Upper lobe of right lung (tissue), 1 donor: Measurements from ENCODE around the gene ARHGAP15. TPM values are rescaled to one million over a fixed set of nuclear protein-coding genes. Genes with fewer than 3 reads are reported as not detected.

Source experiments
- ATAC-seq: fragments of 200-7000 bp; cut with Tn5 transposase; one replicate; pipeline ENCODE4 v1.9.1; 2020; ENCODE audit warnings: mild to moderate bottlenecking, moderate library complexity
- DNase-seq: peaks from one replicate; pipeline ENCODE4 v3.0.0-alpha.2; 2020
- H3K27ac ChIP-seq: fragments of 200-600 bp; one replicate; pipeline ENCODE4 v1.8.0; 2022
- H3K27me3 ChIP-seq: fragments of 200-600 bp; one replicate; pipeline ENCODE4 v1.8.0; 2022; ENCODE audit warnings: mild to moderate bottlenecking
- H3K36me3 ChIP-seq: fragments of 200-600 bp; one replicate; pipeline ENCODE4 v1.8.0; 2022
- H3K4me1 ChIP-seq: fragments of 200-600 bp; one replicate; pipeline ENCODE4 v1.8.0; 2022
- H3K4me3 ChIP-seq: fragments of 200-600 bp; one replicate; pipeline ENCODE4 v1.8.0; 2022; ENCODE audit warnings: mild to moderate bottlenecking
- H3K9me3 ChIP-seq: fragments of 200-600 bp; one replicate; pipeline ENCODE4 v1.8.0; 2022
- intact Hi-C: fragments of 100-400 bp; cut with DNase I; formaldehyde crosslinking; loops from one replicate; pipeline ENCODE4 v1.11.0; 2022
- total RNA-seq: library from RNA; stranded (reverse); fragmentation: NEBNext Ultra II Directional; extraction: Animal tissue kit (Norgen Biotek cat#: 25700); gene quantifications from one replicate; pipeline ENCODE4 v1.2.1, GENCODE V29; 2021
- TF ChIP-seq, protein P1 (sequence below): fragments of 200-600 bp; IDR thresholded peaks from one replicate; pipeline ENCODE4 v1.8.0; 2022; ENCODE audit warnings: antibody characterized with exemption
- donor health status: DM: no; HTN: yes; CAD: no; lungs with severe emphysema.

Gene ARHGAP15
- total RNA-seq, 1 donor from 2014 or later, result 19.2 TPM

GRCh38 chr2:143526498-143526897 is 397.3 kb downstream of the ARHGAP15 start:
- no peak for DNase-seq

DNA sequence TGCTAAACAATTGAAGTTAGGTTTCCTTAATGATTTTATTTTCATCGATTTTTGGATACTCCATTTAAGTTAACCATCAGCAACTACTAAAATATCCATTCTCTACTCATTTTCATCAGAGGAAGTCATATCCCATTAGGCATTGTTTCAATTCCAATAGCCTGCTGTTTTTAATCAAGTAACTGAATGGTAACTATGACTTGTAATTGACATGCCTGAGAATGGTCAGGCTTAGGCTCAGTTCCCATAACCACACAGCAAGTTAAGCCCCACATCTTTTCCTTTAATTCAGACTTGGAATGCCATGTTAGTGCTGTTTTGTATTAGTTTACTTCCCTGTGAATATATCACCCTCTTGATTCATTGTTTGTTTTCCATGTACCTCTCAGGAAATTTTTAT is 398.8 kb downstream of the ARHGAP15 start:
- DNase-seq, result no peak
- intact Hi-C loops, result no loop called here
- Histone ChIP-seq H3K4me3 (no peak overlapping the region), H3K27me3 (no peaks in the 10 kb centered on the region), H3K9me3 (no peaks in the 10 kb centered on the region), H3K27ac (no peak overlapping the region), H3K36me3 (no peaks in the 10 kb centered on the region), H3K4me1 (no peaks in the 10 kb centered on the region)
- TF ChIP-seq, protein P1, sequence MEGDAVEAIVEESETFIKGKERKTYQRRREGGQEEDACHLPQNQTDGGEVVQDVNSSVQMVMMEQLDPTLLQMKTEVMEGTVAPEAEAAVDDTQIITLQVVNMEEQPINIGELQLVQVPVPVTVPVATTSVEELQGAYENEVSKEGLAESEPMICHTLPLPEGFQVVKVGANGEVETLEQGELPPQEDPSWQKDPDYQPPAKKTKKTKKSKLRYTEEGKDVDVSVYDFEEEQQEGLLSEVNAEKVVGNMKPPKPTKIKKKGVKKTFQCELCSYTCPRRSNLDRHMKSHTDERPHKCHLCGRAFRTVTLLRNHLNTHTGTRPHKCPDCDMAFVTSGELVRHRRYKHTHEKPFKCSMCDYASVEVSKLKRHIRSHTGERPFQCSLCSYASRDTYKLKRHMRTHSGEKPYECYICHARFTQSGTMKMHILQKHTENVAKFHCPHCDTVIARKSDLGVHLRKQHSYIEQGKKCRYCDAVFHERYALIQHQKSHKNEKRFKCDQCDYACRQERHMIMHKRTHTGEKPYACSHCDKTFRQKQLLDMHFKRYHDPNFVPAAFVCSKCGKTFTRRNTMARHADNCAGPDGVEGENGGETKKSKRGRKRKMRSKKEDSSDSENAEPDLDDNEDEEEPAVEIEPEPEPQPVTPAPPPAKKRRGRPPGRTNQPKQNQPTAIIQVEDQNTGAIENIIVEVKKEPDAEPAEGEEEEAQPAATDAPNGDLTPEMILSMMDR, result no peak
- no peak for ATAC-seq

More at GRCh38 chr2:143526498-143526897, 397.3 kb downstream of the ARHGAP15 start:
- intact Hi-C loops, result no loop called here
- H3K9me3 ChIP-seq, result no peaks in the 10 kb centered on the region
- H3K4me3 ChIP-seq, result no peak overlapping the region
- H3K4me1 ChIP-seq, result no peaks in the 10 kb centered on the region
- H3K27ac ChIP-seq, result no peak overlapping the region
- no peak for ATAC-seq
- no peaks in the 10 kb centered on the region for H3K36me3 ChIP-seq
- no peaks in the 10 kb centered on the region for H3K27me3 ChIP-seq
- TF ChIP-seq, protein P1, result no peak

- no peaks in the 10 kb centered on the region for H3K36me3 ChIP-seq
- TF ChIP-seq, protein P1, result no peak
- H3K9me3 ChIP-seq, result no peaks in the 10 kb centered on the region
- no peak overlapping the region for H3K4me3 ChIP-seq
- H3K27me3 ChIP-seq, result no peaks in the 10 kb centered on the region
- H3K4me1 ChIP-seq, result no peaks in the 10 kb centered on the region
- no peak for DNase-seq
- no peak for ATAC-seq
- intact Hi-C loops, result no loop called here
- H3K27ac ChIP-seq, result no peak overlapping the region
Observed at GRCh38 chr2:143529118-143529720, 400.0 kb downstream of the ARHGAP15 start.

DNA sequence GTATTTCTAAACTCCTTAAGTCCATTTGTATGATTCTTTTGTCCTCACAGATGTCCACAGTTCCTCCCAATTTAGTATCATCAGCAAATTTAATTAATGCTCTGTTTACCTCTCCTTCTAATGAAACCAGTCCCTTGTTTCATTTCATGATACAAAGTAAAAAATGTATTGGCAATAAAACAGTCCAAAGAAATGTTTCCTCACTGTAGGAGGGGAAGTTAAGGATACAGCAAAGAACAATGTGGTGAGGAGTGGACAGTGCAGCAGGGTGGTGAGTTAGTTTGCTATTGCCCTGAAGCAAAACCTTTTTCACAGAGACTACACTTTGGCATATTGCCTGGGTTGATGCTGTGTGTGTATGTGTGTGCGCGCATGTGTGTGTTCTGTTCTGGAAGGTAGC is 401.5 kb downstream of the ARHGAP15 start:
- intact Hi-C loops, result no loop called here
- no peaks in the 10 kb centered on the region for H3K4me1 ChIP-seq

DNA sequence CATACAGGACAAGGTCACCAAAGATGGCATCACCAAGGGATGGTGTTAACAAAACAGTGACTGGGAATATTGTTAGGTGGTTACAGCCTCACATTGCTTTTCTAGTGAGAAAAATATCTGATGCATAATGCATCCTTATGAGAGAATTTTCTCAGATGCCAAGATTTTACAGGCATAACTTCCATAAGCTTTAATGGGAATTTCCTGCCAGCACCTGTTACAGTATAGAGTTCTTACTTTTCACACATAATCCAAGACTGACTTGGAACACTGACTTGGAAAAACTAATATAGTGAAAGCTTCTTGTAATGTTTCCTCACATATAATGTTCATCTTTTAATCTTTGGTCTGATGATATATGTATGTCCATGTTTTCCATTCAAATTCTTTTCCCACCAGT is 402.8 kb downstream of the ARHGAP15 start:
- H3K27ac ChIP-seq, result no peak overlapping the region
- no peaks in the 10 kb centered on the region for H3K27me3 ChIP-seq
- H3K4me1 ChIP-seq, result no peaks in the 10 kb centered on the region
- no peaks in the 10 kb centered on the region for H3K9me3 ChIP-seq
- no peak overlapping the region for H3K4me3 ChIP-seq
- TF ChIP-seq, protein P1, result no peak
- ATAC-seq, result no peak
- no peaks in the 10 kb centered on the region for H3K36me3 ChIP-seq
- DNase-seq, result no peak
- intact Hi-C loops, result no loop called here

More for the DNA sequence above, 401.5 kb downstream of the ARHGAP15 start:
- ATAC-seq (no peak), DNase-seq (no peak)
- Histone ChIP-seq H3K9me3 (no peaks in the 10 kb centered on the region), H3K36me3 (no peaks in the 10 kb centered on the region), H3K4me3 (no peak overlapping the region), H3K27me3 (no peaks in the 10 kb centered on the region), H3K27ac (no peak overlapping the region)
- TF ChIP-seq, protein P1, result no peak

DNA sequence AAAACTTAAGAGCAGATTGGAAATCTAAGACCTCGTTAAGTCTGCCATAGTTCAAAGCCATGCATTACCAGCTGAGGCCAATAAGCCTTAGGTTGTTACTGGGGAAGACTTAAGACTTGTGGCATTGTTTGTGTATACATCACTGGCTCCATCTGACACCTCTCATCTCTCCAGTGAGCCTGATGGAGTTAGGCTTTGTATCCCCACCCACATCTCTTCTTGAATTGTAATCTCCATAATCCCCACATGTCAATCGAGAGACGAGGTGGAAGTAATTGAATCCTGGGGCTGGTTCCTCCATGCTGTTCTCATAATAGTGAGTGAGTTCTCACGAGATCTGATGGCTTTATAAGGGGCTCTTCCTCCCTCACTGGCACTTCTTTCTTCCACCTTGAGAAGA is 404.6 kb downstream of the ARHGAP15 start:
- no peak for DNase-seq
- TF ChIP-seq, protein P1, result no peak
- no peak overlapping the region for H3K27ac ChIP-seq
- no peak for ATAC-seq
- H3K36me3 ChIP-seq, result no peaks in the 10 kb centered on the region
- H3K27me3 ChIP-seq, result no peaks in the 10 kb centered on the region
- no peaks in the 10 kb centered on the region for H3K9me3 ChIP-seq
- intact Hi-C loops, result no loop called here
- H3K4me1 ChIP-seq, result no peaks in the 10 kb centered on the region
- H3K4me3 ChIP-seq, result no peak overlapping the region
